GM20000 (cell line): ENCODE results near the gene PSAP.
"Not testable (repeated sequence)": the region's sequence is repeated elsewhere in the genome, so short reads cannot be mapped to it uniquely, and the experiment has no call there.

Experiments
- DNase-seq: peaks from one replicate; pipeline ENCODE4 v3.0.0; 2012; ENCODE audit warnings: low spot score
- CTCF ChIP-seq: IDR thresholded peaks from 2 replicates; pipeline ENCODE4 v1.5.1; 2012; ENCODE audit warnings: mild to moderate bottlenecking, control low read depth; ENCODE audit errors: extremely low read depth, missing control alignments

Gene PSAP

GRCh38 chr10:71850743-71851464, at the start of gene PSAP:
Gene PSAP, minus strand, starts transcription at chr10:71851251. Its CDS starts 30 bp downstream, at chr10:71851221.
- TF ChIP-seq CTCF, result no peak
- DNase-seq, result peak; percentile 98

- DNase-seq, result no peak
- no peak for TF ChIP-seq CTCF
Measured at GRCh38 chr10:71900441-71901180, 49.6 kb upstream of the PSAP start.

GRCh38 chr10:71899665-71900412, 48.8 kb upstream of the PSAP start:
- TF ChIP-seq CTCF, result no peak
- DNase-seq, result no peak

- not testable (repeated sequence) for DNase-seq
Measured at GRCh38 chr10:71898346-71898745, 47.3 kb upstream of the PSAP start.

GRCh38 chr10:71893920-71894319, 42.9 kb upstream of the PSAP start:
- no peak for DNase-seq
- no peak for TF ChIP-seq CTCF

GRCh38 chr10:71893258-71893815, 42.3 kb upstream of the PSAP start:
- no peak for TF ChIP-seq CTCF
- DNase-seq, result no peak

- TF ChIP-seq CTCF, result no peak
- no peak for DNase-seq
Measured at GRCh38 chr10:71891437-71891836, 40.4 kb upstream of the PSAP start.
